ENCODE data around the gene PRXL2A. TPM values are rescaled to one million over a fixed set of nuclear protein-coding genes. Genes with fewer than 3 reads are reported as not detected.
"Not testable (repeated sequence)": the region's sequence is repeated elsewhere in the genome, so short reads cannot be mapped to it uniquely, and the experiment has no call there.

The PRXL2A gene
- total and polyA plus RNA-seq, 10 donors: 12.4 to 20.7 (median 16.0) TPM

- TF ChIP-seq, protein P1, sequence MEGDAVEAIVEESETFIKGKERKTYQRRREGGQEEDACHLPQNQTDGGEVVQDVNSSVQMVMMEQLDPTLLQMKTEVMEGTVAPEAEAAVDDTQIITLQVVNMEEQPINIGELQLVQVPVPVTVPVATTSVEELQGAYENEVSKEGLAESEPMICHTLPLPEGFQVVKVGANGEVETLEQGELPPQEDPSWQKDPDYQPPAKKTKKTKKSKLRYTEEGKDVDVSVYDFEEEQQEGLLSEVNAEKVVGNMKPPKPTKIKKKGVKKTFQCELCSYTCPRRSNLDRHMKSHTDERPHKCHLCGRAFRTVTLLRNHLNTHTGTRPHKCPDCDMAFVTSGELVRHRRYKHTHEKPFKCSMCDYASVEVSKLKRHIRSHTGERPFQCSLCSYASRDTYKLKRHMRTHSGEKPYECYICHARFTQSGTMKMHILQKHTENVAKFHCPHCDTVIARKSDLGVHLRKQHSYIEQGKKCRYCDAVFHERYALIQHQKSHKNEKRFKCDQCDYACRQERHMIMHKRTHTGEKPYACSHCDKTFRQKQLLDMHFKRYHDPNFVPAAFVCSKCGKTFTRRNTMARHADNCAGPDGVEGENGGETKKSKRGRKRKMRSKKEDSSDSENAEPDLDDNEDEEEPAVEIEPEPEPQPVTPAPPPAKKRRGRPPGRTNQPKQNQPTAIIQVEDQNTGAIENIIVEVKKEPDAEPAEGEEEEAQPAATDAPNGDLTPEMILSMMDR (IDR thresholded peaks at IDR 0.05 in 8 of 11, conservative IDR thresholded peaks at IDR 0.05 in 3 of 11): no peak
- peak in 1 of 3 donors; percentile 22 for TF ChIP-seq POLR2AphosphoS5 (IDR thresholded peaks at IDR 0.05)
- no peak for TF ChIP-seq POLR2A (IDR thresholded peaks at IDR 0.05)
- 63 to 82% (median 80%) methylated on average over 8 of the region's 8 CpGs for WGBS, 5 donors
- peak overlapping the region in 6 of 8 donors; percentile 55 to 99 (median 78) for H3K27ac ChIP-seq
- no peak overlapping the region for H3K4me3 ChIP-seq
- H3K9me3 ChIP-seq: peaks cover 0 to 15% (median 11%) of the 10 kb centered on the region in 8 donors
- peaks cover 52 to 97% (median 82%) of the 10 kb centered on the region in 6 donors for H3K4me1 ChIP-seq
- no peaks in the 10 kb centered on the region for H3K27me3 ChIP-seq (replicated peaks in 1 of 7)
- intact Hi-C loops (cut with DNase I; ENCODE audit: low total_unique reads): no loop called here
- H3K36me3 ChIP-seq: peaks cover 0 to 93% (median 5%) of the 10 kb centered on the region in 6 donors
- no peak for DNase-seq
Observed at GRCh38 chr10:80473692-80474596, 65.6 kb downstream of the PRXL2A start.

DNA sequence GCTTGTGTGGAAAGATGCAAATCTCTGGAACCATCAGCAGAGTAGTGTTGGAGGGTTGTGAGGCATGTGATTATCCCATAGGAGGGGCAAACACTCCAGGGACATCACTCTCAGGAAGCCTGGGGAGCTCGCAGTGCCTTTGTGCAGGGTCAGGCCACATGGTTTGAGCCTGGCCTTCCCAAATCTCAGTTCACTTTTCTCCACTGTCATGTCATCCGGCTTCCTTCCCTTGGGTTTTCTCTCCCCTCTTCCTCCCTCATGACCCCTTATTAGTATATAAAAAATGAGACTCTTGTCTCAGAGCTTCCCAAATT is 66.2 kb downstream of the PRXL2A start:
- Histone ChIP-seq H3K9me3 (peaks cover 0 to 15% (median 11%) of the 10 kb centered on the region in 8 donors), H3K4me1 (peaks cover 46 to 91% (median 76%) of the 10 kb centered on the region in 6 donors), H3K27me3 (replicated peaks in 1 of 7) (no peaks in the 10 kb centered on the region), H3K27ac (peak overlapping the region in 6 of 8 donors; percentile 12 to 99 (median 78)), H3K4me3 (no peak overlapping the region), H3K36me3 (peaks cover 0 to 86% (median 5%) of the 10 kb centered on the region in 6 donors)
- TF ChIP-seq POLR2AphosphoS5 (IDR thresholded peaks at IDR 0.05): peak in 1 of 3 donors; percentile 5
- TF ChIP-seq POLR2A (IDR thresholded peaks at IDR 0.05): no peak
- TF ChIP-seq, protein P1 (IDR thresholded peaks at IDR 0.05 in 8 of 11, conservative IDR thresholded peaks at IDR 0.05 in 3 of 11): no peak
- intact Hi-C loops (cut with DNase I; ENCODE audit: low total_unique reads): no loop called here
- DNase-seq: no peak
- 47 to 75% (median 62%) methylated on average over 2 of the region's 2 CpGs for WGBS, 5 donors

DNA sequence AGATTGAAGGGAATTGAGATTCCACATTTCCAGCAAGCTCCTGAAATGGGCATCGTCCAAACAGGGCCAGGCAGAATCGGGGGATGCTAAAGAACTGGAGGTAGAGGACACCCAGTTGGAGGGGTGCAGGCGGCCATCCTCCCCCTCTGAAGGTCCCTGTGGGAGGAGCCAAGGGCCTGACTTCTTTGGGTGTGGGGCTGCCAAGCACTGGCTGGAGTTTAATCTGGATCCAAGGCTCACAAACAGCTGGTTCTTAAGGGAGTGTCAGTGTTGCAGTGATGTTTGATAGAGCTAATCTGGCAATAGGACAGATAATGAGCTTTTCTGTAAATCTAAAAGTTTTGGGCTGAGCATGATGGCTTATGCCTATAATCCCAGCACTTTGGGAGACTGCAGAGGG is 66.6 kb downstream of the PRXL2A start:
- no peaks in the 10 kb centered on the region for H3K27me3 ChIP-seq (replicated peaks in 1 of 7)
- peaks cover 43 to 87% (median 73%) of the 10 kb centered on the region in 6 donors for H3K4me1 ChIP-seq
- peaks cover 0 to 83% (median 5%) of the 10 kb centered on the region in 6 donors for H3K36me3 ChIP-seq
- H3K9me3 ChIP-seq: peaks cover 0 to 15% (median 11%) of the 10 kb centered on the region in 8 donors
- intact Hi-C loops (cut with DNase I; ENCODE audit: low total_unique reads): no loop called here
- TF ChIP-seq, protein P1 (IDR thresholded peaks at IDR 0.05 in 8 of 11, conservative IDR thresholded peaks at IDR 0.05 in 3 of 11): no peak
- no peak for TF ChIP-seq POLR2A (IDR thresholded peaks at IDR 0.05)
- TF ChIP-seq POLR2AphosphoS5 (IDR thresholded peaks at IDR 0.05): peak in 1 of 3 donors; percentile 0
- no peak overlapping the region for H3K4me3 ChIP-seq
- WGBS, 5 donors: 80 to 93% (median 84%) methylated on average over 3 of the region's 3 CpGs
- DNase-seq: no peak
- peak overlapping the region in 6 of 8 donors; percentile 12 to 99 (median 78) for H3K27ac ChIP-seq

GRCh38 chr10:80475641-80476040 is 67.3 kb downstream of the PRXL2A start:
- 93 to 96% (median 95%) methylated on average over 7 of the region's 7 CpGs for WGBS, 5 donors
- H3K27me3 ChIP-seq (replicated peaks in 1 of 7); H3K4me3 ChIP-seq; DNase-seq; intact Hi-C loops (cut with DNase I; ENCODE audit: low total_unique reads): not testable (repeated sequence)
- peaks cover 40 to 81% (median 66%) of the 10 kb centered on the region in 6 donors for H3K4me1 ChIP-seq
- H3K9me3 ChIP-seq: peaks cover 0 to 15% (median 11%) of the 10 kb centered on the region in 8 donors
- H3K36me3 ChIP-seq: peaks cover 0 to 76% (median 4%) of the 10 kb centered on the region in 6 donors
- H3K27ac ChIP-seq: peak overlapping the region in 3 of 8 donors; percentile 99

Measured in spleen (tissue), 11 donors.